Retinal pigment epithelial cell (primary cell): ENCODE measurements around the gene PTX4.

Experiments used
- DNase-seq: peaks from one replicate; pipeline ENCODE4 v3.0.0-alpha.2; 2010; ENCODE audit warnings: low read depth
- H3K4me3 ChIP-seq: 2 replicates; pipeline ENCODE4 v1.5.1; 2011; ENCODE audit warnings: mild to moderate bottlenecking, low read length, control low read depth, moderate library complexity
- CTCF ChIP-seq: conservative IDR thresholded peaks from 2 replicates; pipeline ENCODE4 v1.5.1; 2011; ENCODE audit warnings: low read depth, low read length, control low read depth, inconsistent platforms

PTX4 gene

GRCh38 chr16:1488619-1489018 lies at the start of gene PTX4:
Gene PTX4 (minus strand): TSS chr16:1488944. CDS start chr16:1488909, 35 bp downstream.
- no peak for TF ChIP-seq CTCF
- H3K4me3 ChIP-seq, result no peak within 1 kb of the TSS
- DNase-seq, result no peak

GRCh38 chr16:1537763-1538289 lies 49.1 kb upstream of the PTX4 start:
- no peak for DNase-seq
- H3K4me3 ChIP-seq, result no peak overlapping the region
- TF ChIP-seq CTCF, result no peak

- no peak overlapping the region for H3K4me3 ChIP-seq
- no peak for DNase-seq
- no peak for TF ChIP-seq CTCF
Observed at GRCh38 chr16:1537138-1537577, 48.4 kb upstream of the PTX4 start.

- no peak for DNase-seq
- no peak for TF ChIP-seq CTCF
- no peak overlapping the region for H3K4me3 ChIP-seq
Observed at GRCh38 chr16:1536601-1537000, 47.9 kb upstream of the PTX4 start.

- no peak for DNase-seq
- TF ChIP-seq CTCF, result no peak
Observed at GRCh38 chr16:1535391-1536291, 46.9 kb upstream of the PTX4 start.

GRCh38 chr16:1534021-1535020 lies 45.6 kb upstream of the PTX4 start:
- no peak overlapping the region for H3K4me3 ChIP-seq
- TF ChIP-seq CTCF, result no peak
- no peak for DNase-seq

More at GRCh38 chr16:1535391-1536291, 46.9 kb upstream of the PTX4 start:
- H3K4me3 ChIP-seq, result no peak overlapping the region
